ENCODE results near the gene CACNB4.
"Not testable (repeated sequence)": the region's sequence is repeated elsewhere in the genome, so short reads cannot be mapped to it uniquely, and the experiment has no call there.

CACNB4 gene

DNA sequence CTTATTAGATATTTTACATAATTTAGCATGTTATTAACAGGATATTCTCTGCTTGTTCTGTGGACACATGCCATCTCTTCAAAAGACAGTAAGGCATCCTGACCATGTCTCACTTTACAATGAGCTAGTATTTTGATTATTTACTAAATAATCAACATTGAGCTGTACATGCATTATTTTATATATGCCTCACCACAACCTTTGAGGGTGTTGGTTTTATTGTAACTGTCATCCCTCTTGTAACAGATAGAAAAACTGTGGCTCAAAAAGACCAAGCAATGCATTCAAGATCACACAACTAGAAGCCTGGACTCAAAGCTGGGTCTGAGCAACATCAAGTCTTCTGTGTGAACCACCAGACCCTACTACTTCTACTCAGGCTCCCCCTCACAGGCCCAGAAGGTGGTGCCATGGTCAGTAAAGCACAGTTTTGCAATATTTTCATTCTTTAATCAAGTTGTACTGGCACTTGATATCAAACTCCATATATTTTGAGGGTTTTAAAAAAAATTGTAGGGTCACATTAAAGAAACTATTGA, 165.5 kb downstream of the CACNB4 start:
- DNase-seq, result no peak

- no peak for DNase-seq
Observed at GRCh38 chr2:151931756-151932155, 167.1 kb downstream of the CACNB4 start.

GRCh38 chr2:151931030-151931611, 167.7 kb downstream of the CACNB4 start:
- no peak for DNase-seq

- no peak for DNase-seq
Observed at GRCh38 chr2:151930042-151930441, 168.8 kb downstream of the CACNB4 start.

- no peak for DNase-seq
Observed at GRCh38 chr2:151928380-151928779, 170.5 kb downstream of the CACNB4 start.

DNA sequence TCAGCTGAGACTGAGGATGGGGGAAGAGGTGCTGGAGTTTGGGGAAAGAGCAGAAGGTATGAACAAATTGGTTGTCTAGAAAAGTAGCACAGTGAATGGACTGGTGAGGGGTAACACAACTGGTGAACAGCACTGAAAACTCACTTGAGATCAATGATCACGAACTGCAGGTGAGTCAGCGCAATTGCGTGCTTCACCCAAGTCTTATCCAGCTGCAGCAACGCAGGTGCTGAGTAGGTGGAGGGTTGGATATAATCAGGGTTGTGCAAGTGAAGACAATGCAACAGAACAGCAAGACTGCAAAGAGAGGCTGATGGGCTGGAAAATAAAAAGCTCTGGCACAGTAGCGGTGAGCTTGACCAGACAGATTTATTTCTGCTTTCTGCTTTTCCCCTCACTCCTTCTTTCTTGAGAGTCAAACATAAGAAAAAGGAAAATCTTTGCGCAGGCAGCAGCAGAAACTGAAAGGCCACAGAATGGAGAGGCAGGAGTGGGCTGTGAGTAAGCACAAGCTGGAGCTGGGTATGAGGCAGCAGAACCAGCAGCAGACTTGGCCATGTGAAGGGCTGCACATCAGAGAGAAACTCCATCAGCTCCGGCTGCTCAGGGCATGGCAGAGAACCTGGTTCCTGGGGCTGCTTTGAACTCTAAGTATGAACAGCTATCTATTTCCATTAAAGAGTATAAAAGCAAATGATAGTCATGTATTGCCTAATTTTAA, 171.2 kb downstream of the CACNB4 start:
- DNase-seq, result no peak

DNA sequence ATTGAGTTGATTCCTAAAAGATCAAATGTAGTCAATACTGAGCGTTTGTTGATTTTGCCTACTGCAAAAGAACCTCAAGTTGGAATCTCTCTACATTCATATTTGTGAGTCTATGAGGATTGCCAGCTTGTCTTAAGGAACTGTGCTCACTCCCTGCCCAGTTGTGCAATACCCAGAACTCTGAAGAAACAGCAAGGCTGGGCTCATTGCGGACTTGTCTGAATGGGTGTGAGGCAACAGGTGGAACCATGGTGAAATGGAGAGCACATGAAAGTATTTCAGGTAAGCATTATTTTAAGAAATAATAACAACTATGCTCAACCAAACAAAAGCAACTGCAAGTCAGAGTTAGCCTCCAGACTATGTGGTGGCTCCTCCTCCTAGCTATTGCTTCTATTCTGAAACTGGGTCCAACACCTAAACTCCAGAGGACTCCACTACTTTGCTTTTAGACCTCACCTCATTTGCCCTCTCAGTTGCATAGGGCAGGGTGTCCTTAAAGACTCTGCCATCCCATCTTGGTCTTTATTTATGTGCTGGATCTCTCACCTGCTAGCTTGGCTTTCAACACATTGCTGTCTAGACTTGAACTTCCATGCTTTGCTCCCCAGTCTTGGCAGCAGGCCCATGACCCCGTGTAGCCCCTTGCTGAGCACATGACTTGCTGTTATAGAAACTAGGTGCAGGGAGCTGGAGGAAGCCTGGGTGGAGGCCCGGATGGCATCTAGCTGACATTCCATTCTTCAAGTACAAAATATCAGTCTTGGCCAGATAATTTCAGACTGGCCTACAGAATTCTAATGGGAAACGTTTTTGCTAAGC, 175.8 kb downstream of the CACNB4 start:
- DNase-seq, result no peak

GRCh38 chr2:151919786-151920185, 179.1 kb downstream of the CACNB4 start:
- no peak for DNase-seq

- no peak for DNase-seq
Observed at GRCh38 chr2:151918308-151918707, 180.5 kb downstream of the CACNB4 start.

DNA sequence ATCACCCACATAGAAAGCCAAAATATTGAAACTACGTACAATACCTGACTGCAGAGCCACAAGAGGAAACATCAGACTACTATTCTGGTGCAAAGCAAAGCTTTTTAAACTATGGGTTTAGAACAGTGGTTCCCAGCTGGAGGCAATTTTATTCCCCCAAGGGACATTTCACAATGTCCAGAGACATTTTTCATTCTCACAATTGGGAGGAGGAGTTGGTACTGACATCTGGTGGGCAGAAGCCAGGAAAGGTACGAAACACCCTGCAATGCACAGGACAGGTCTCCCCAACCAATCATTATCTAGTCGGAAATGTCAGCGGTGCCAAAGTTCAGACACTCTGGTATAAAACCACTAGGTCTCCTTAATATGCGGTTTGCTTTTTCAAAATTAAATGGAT, 182.2 kb downstream of the CACNB4 start:
- no peak for DNase-seq

DNA sequence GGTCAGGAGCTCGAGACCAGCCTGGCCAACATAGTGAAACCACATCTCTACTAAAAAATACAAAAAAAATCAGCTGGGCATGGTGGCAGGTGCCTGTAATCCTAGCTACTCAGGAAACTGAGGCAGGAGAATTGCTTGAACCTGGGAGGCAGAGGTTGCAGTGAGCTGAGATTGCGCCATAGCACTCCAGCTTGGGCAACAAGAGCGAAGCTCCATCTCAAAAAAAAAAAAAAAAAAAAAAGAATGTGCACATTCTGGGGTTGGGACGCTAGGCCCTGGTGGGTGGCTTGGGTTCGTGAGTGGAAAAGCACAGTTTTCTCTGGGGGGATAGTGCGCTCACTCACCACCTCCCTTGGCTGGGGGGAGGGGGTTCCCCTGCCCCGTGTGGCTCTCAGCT, 183.2 kb downstream of the CACNB4 start:
- not testable (repeated sequence) for DNase-seq

- no peak for DNase-seq
Observed at GRCh38 chr2:151914989-151915628, 183.7 kb downstream of the CACNB4 start.

DNA sequence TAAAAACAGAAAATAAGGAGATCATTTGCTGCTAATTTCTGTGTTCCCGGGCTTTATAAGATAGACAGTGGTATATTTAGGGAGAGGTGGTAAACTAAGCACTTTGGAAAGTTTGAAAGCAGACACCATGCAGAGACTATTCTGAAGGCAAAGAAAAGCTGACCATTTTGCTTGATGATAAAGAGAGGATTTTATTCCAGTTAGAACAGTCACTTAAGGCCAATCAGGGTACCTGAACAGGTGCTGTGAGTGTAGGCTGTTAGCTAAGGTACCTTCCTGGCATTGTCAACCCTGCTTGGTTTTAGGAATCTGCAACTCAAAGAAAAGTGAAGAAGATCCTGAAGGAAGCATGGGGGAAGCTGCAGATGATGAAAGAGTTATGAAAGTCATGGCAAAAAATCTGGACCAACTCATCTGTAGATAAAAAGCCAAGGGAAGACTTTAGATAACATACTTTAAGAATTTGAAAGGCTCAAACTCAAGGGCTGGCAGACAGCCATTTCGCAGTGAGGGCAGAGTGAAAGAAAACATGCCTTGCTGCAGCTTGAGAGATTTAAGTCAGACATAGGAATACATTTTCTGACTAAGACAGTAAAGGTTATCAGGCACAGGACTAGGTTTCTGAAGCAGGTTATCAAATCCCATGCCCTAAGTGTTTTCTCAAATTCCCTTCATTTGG, 190.5 kb downstream of the CACNB4 start:
- no peak for DNase-seq

DNA sequence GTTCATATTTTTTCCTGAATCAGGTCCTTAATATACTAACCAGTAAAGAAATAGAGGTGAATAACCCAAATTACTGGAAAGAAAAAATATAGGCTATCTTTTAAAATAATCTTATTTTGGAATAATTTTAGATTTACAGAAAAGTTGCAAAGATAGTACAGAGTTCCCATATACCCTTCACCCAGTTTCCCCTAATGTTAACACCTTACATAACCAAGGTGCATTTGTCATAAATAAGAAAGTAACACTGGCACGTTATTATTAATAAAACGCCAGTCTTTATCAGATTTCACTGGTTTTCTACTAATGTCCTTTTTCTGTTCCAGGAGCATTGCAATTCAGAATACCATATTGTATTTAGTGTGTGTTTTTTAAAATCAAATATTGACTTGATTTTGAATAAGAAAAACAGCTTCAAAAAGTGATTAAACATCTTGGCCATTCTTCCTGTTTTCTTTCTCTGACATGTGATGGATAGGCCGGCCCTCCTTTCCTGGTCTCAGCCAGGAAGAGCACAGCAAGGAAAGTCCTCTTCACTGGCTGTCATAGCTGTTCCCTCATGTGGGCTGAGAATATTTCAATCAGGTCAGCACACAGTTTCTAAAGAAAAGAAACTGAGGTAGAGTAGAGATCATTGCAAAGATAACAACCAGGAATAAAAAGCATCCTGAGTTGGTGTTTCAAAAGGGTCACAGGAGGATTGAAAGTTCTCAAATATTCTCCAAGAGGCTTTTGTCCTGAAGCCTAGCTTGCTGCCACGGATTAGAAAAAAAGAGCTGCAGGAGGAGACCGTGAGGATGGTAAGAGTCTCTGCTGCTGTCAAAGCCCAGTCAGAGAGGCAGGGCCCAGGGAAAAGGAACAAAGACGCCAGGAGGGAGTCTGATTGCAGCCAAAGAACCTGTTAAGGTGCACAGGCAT, 191.3 kb downstream of the CACNB4 start:
- DNase-seq, result no peak

GRCh38 chr2:151906633-151906998, 192.2 kb downstream of the CACNB4 start:
- DNase-seq, result no peak

DNA sequence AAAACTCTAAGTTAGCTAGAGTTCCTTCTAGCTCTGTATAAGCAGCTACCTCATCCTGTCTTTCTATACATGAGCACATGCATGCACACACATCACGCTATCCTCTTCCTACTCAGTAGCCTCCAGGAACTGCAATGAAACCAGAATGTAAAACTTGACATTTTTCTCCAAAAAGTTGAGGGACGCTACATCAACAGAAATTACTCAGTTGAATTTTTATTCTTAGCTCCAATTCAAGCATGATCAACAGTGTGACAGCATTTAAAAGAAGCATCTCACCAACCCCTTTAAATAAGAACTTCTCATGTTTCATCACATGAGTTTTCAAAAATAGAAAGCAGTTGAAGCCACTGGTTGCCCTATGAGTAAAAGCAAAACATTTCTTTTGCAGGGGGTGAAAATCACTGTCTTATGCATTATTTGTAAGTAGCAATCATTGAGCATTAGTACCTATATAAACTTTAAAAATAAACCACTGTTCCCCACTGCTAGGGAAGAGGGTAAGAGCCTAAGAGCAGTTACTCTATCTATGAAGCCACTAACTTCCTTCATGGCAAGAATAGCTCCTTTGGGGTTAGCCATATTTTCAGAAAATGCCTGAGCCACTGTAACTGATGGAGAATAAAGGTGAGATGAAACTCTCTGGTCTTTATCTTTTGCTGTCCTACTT, 192.7 kb downstream of the CACNB4 start:
- no peak for DNase-seq

- DNase-seq, result no peak
Observed at GRCh38 chr2:151904807-151905206, 194.0 kb downstream of the CACNB4 start.

GRCh38 chr2:151904021-151904420, 194.8 kb downstream of the CACNB4 start:
- DNase-seq, result no peak

- DNase-seq, result no peak
Observed at GRCh38 chr2:151902829-151903228, 196.0 kb downstream of the CACNB4 start.

DNA sequence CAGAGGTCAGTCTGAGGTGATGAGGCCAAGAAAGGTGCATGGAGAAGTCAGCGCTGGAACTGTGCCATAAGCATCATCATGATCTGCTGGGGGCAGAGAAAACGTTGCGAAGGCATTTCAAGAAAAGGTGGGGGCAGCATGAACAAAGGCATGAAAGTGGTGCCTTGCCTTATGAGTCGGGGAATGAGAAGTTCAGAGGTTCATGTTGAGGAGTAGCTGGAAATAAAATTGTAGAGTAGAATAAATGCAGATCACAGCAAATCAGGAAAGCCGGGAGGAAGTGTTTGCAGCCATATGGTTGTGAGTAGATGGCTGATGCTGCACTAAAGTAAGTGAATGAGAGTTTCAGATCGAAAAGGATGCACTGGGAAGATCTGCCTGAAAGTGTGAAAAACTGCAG, 198.5 kb downstream of the CACNB4 start:
- no peak for DNase-seq

DNA sequence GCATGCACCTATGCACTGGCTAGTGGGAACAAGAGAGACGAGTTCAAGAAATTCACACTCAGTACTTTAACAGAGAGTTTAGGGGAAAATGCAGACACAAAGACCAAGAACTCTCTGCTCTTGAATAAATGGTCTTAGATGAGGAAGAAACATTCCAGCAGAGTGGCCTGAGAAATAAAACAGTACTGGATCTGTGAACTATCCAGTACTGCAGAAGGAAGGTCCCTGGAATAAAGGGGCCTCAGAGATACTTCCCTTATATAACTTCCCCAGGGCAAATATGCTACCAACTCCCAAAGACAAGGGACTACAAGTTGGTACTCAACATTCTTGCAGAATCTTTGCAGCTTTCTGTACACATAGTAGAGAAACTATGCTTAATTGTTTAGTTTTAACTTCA, 199.7 kb downstream of the CACNB4 start:
- no peak for DNase-seq

Data from stimulated activated CD4-positive, alpha-beta T cell treated with anti-CD3 and anti-CD28 coated beads, Interleukin-2, amount 100 ng/mL, for 24 hours (primary cell).